SIG-M5 (cell line): ENCODE data around the gene NDUFB4.
"Not testable (repeated sequence)": the region's sequence is repeated elsewhere in the genome, so short reads cannot be mapped to it uniquely, and the experiment has no call there.

Experiments used
- DNase-seq: peaks from one replicate; lab custom pipeline; 2025; lab: John Stamatoyannopoulos, UW

NDUFB4 gene

DNA sequence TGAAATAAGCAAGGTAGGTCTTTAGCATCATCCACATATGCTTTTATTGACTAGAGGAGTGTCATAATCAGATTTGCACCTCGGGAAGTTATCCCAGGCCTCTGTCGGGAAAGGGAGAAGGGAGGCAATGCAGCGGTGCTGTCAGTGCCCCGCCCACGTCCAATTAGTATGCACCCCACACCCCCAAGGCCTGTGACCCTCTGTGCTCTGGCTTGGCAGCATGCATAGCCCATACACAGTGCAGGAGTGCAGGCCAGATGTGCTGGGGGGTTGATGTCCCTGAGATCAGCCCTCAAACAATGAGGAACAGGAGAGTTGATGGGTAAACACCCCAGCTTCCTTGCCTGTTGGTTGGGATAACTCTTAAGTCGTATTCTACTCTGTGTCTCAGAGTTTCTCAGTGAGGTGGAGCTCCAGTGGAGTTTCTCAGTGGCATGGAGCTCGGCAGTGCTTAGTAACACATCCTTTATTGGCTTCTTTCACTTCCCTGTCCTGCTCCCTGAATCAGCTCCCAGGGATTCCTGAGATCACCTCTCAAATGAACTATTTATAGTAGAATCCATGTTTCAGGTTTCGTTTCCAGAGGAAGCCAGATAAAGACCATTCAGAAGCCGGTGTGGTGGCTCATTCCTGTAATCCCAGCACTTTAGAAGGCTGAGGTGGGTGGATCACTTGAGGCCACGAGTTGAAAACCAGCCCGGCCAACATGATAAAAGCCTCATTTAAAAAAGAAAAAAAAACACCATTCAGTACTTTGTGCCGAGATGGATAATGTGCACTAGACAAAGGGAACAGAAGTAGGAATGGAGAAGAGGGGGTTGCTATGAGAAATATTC is 26.7 kb upstream of the NDUFB4 start:
- no peak for DNase-seq

- no peak for DNase-seq
Measured at GRCh38 chr3:120572027-120572426, 24.1 kb upstream of the NDUFB4 start.

- no peak for DNase-seq
Measured at GRCh38 chr3:120587332-120587975, 8.7 kb upstream of the NDUFB4 start.

- DNase-seq, result no peak
Measured at GRCh38 chr3:120595788-120596115, 384 bp upstream of the NDUFB4 start.

- no peak for DNase-seq
Measured at GRCh38 chr3:120596853-120597223, 702 bp downstream of the NDUFB4 start.

DNA sequence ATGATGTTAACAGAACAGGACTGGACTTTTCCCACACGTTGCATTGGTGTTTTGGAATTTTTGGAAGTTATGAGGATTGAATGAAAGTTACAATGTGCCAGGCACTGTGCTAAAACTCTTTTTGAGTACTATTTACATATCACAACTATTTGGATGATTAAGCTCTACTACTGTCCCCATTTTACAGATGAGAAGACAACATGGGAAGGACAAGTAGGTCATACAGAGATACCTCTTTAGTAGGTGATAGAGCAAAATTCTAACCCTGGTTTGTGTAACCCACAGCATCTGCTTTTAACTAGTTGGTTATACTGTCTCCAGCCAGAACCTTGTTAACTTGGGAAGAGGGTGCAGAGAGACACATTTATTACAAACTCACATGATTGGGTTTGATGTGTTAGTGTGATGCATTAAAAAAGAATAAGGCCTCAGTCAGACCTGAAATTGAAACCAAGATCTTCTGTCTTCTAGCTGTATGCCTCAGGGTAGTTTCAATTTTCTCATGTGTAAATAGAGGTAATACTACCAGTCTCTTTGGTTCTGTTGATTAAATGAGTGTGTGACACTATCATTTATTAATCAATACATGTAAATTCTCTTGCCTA is 1.4 kb downstream of the NDUFB4 start:
- no peak for DNase-seq

GRCh38 chr3:120599211-120599610 is 3.1 kb downstream of the NDUFB4 start:
- DNase-seq, result no peak

GRCh38 chr3:120601554-120601953 is 5.4 kb downstream of the NDUFB4 start:
- no peak for DNase-seq

DNA sequence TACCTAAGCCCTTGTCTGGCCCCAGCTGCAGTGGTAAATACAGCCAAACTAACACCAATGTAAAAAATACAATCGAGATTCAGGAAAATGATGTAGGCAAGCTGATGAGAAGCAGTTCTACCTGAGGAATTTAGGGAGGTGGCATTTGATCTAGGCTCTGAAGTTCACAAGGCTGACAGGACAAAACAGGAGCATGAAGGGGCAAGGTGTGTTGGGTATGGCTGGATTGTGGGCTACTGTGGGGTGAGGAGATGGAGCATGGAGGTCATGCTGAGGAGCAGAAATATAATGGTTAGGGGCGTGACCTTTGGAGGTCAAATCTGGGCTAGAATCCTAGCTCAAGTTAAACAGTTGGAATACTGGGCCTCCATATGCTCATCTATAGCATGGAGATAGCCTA is 6.5 kb downstream of the NDUFB4 start:
- DNase-seq, result no peak

- no peak for DNase-seq
Measured at GRCh38 chr3:120604382-120604781, 8.2 kb downstream of the NDUFB4 start.

GRCh38 chr3:120604784-120605183 is 8.6 kb downstream of the NDUFB4 start:
- no peak for DNase-seq

DNA sequence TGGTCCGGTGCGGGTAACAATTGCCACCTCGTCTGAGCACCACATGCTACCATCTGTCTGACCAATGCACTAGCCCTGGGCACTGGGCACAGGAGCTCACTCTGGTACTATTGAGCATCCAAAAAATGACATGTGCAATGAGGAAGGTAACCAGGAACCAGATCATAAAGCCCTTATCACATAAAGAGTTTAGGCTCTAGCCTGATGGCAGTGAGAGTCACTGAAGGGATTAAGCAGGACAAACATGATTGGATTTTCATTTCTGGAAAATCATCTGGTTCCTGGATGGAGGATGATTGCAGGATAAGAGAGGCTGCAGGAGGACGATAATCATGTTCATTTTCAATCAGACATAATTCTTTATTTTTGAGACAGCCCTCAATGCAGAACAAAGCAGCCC is 12.4 kb downstream of the NDUFB4 start:
- no peak for DNase-seq

DNA sequence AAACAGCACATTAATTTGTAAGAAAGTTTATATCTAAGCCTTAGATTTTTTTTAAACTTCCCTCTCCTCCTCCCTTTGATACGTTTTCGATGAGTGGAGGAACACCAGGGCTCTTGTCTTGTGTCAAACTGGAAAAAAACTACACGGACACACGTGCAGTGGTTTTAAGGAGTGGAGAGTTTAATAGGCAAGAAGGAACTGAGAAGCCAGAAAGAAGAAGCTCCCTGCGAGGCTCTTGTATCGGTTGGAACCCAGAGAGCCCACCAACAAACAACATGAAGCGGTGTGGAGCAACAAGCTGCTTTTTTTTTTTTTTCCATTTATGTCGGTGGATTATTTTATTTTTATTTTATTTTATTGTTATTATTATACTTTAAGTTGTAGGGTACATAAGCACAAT is 18.6 kb downstream of the NDUFB4 start:
- DNase-seq, result no peak

GRCh38 chr3:120615847-120616609 is 19.9 kb downstream of the NDUFB4 start:
- DNase-seq, result no peak

DNA sequence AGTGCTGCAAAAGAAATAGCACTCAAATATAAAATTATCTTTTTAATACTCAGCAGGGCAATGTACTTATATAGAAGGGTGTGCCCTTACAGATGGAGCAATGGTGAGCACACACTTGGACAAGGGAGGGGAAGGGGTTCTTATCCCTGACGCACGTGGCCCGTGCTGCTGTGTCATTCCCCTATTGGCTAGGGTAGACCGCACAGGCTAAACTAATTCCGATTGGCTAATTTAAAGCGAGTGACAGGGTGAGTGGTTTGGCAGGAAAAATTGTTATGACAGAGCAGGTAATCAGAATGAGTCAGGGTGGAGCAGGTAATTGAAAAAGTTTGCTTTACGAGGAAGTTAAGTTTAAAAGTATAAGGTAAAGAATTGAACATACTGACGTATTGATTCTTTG is 20.6 kb downstream of the NDUFB4 start:
- DNase-seq, result not testable (repeated sequence)

- DNase-seq, result no peak
Measured at GRCh38 chr3:120622457-120622856, 26.3 kb downstream of the NDUFB4 start.

GRCh38 chr3:120622870-120623726 is 27.0 kb downstream of the NDUFB4 start:
- no peak for DNase-seq

GRCh38 chr3:120623727-120624093 is 27.6 kb downstream of the NDUFB4 start:
- no peak for DNase-seq

DNA sequence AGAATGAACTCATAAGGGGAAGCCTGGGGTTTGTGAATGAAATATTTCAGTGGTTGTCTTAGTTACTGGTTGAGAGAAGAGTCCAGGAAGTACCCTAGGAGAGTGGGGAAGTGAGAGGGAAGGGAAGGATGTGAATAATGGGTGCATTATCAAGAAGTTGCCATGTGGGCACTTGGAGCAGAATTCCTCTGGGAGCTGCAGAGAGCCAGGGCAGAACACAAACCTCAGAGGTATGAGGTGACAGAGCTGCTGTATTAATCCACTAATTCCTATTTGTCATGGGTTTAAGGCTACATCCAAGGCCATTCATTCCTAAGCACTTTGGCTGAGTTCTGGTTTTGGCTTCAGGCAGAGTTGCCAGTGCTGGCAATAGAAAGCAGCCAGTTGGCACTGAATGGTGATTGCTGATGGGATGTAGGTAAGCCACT is 29.0 kb downstream of the NDUFB4 start:
- DNase-seq, result no peak

GRCh38 chr3:120634539-120634938 is 38.4 kb downstream of the NDUFB4 start:
- DNase-seq, result no peak

GRCh38 chr3:120636795-120637401 is 40.8 kb downstream of the NDUFB4 start:
- DNase-seq, result no peak
